IPS-11a (cell line): ENCODE data around the gene VIPR1.
"Not testable (repeated sequence)": the region's sequence is repeated elsewhere in the genome, so short reads cannot be mapped to it uniquely, and the experiment has no call there.

ENCODE experiments used
- H3K4me3 ChIP-seq: one replicate; pipeline ENCODE4 v1.5.1; 2013; ENCODE audit warnings: low read depth, low read length, control low read depth

The VIPR1 gene

GRCh38 chr3:42530073-42530472 lies 27.6 kb downstream of the VIPR1 start:
- no peak overlapping the region for H3K4me3 ChIP-seq

- no peak overlapping the region for H3K4me3 ChIP-seq
Observed at GRCh38 chr3:42531470-42531869, 29.0 kb downstream of the VIPR1 start.

- no peak overlapping the region for H3K4me3 ChIP-seq
Observed at GRCh38 chr3:42532229-42532628, 29.8 kb downstream of the VIPR1 start.

- H3K4me3 ChIP-seq, result no peak overlapping the region
Observed at GRCh38 chr3:42533161-42533897, 30.9 kb downstream of the VIPR1 start.

- no peak overlapping the region for H3K4me3 ChIP-seq
Observed at GRCh38 chr3:42535981-42536784, 33.7 kb downstream of the VIPR1 start.

GRCh38 chr3:42537350-42537749 lies 34.9 kb downstream of the VIPR1 start:
- H3K4me3 ChIP-seq, result no peak overlapping the region

- H3K4me3 ChIP-seq, result no peak overlapping the region
Observed at GRCh38 chr3:42539871-42540714, 37.6 kb downstream of the VIPR1 start.

GRCh38 chr3:42541079-42541478 lies 38.6 kb downstream of the VIPR1 start:
- H3K4me3 ChIP-seq, result no peak overlapping the region

- no peak overlapping the region for H3K4me3 ChIP-seq
Observed at GRCh38 chr3:42544492-42545283, 42.2 kb downstream of the VIPR1 start.

- no peak overlapping the region for H3K4me3 ChIP-seq
Observed at GRCh38 chr3:42545284-42545900, 42.9 kb downstream of the VIPR1 start.

- no peak overlapping the region for H3K4me3 ChIP-seq
Observed at GRCh38 chr3:42546691-42547213, 44.3 kb downstream of the VIPR1 start.

- H3K4me3 ChIP-seq, result no peak overlapping the region
Observed at GRCh38 chr3:42547401-42547945, 45.0 kb downstream of the VIPR1 start.

- no peak overlapping the region for H3K4me3 ChIP-seq
Observed at GRCh38 chr3:42549131-42549530, 46.7 kb downstream of the VIPR1 start.

GRCh38 chr3:42550250-42550649 lies 47.8 kb downstream of the VIPR1 start:
- H3K4me3 ChIP-seq, result no peak overlapping the region

- H3K4me3 ChIP-seq, result no peak overlapping the region
Observed at GRCh38 chr3:42552830-42553229, 50.4 kb downstream of the VIPR1 start.

GRCh38 chr3:42556089-42556632 lies 53.7 kb downstream of the VIPR1 start:
- H3K4me3 ChIP-seq, result no peak overlapping the region

- H3K4me3 ChIP-seq, result not testable (repeated sequence)
Observed at GRCh38 chr3:42556817-42557216, 54.4 kb downstream of the VIPR1 start.

GRCh38 chr3:42557854-42558253 lies 55.4 kb downstream of the VIPR1 start:
- H3K4me3 ChIP-seq, result no peak overlapping the region
